Measurements from ENCODE around the gene ABI3BP.
"Not testable (repeated sequence)": the region's sequence is repeated elsewhere in the genome, so short reads cannot be mapped to it uniquely, and the experiment has no call there.

Gene ABI3BP

DNA sequence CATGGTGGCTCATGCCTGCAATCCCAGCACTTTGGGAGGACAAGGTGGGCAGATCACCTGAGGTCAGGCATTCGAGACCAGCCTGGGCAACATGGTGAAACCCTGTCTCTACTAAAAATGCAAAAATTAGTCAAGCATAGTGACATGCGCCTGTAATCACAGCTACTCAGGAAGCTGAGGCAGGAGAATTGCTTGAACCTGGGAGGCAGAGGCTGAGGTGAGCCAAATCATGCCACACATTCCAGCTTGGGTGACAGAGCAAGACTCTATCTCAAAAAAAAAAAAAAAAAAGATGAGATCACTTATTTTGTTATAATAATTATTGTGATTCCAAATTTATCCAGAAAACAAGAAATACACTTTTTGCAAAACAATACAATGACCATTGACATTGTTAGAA lies 47.1 kb downstream of the ABI3BP start:
- not testable (repeated sequence) for DNase-seq (ENCODE audit: low read depth)

DNA sequence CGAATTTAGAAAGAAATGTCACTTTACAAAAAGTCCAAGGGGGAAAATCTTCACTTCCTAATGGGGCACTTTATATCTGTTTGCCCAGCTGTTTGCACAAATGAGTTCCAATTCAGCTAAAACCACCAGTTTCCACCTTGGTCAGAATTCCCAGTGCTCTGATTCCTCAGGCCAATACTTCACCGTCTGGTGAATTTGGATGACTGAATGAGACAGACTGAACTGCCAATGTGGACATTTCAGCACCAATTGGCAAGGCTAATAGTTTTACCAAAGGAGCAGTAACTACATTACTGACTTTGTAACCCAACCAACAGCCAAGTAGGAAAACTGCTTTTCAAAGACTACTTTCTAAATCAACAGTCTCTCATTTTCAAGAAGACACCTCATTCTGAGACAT lies 51.8 kb downstream of the ABI3BP start:
- DNase-seq (ENCODE audit: low read depth), result no peak

DNA sequence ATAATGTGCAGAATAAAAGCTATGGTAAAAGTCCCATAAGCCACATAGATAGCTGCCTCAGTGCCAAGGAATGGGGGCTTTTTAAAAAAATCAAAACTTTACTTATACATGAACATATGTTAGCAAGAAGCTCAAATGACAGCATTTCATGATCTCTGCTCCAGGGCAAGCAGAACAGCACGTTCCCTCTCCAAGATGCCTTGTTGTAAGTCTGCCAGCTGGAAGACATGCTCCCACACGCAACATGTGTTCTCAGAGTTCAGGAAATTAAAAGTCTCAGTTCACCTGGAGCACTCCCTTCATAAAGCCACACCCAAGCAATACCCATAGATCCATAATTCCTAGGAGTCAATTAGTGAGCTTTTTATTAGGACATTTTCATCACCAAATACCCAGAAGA lies 52.2 kb downstream of the ABI3BP start:
- no peak for DNase-seq (ENCODE audit: low read depth)

DNA sequence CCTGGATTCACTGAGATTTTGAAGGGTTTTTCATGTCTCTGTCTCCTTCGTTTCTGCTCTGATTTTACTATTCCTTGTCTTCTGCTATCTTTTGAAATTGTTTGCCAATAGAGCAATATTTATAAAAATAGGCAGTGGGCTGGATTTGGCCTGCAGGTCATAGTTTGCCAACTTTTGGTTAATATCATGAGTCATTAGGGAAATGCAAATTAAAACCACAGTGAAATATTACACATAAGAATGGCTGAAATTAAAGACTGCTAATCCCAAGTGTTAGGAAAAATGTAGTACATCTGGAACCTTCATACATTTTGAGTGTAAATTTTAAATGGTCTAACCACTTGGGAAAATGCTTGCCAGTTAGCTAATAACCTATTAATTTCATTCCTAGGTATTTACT lies 56.3 kb downstream of the ABI3BP start:
- DNase-seq (ENCODE audit: low read depth), result no peak

DNA sequence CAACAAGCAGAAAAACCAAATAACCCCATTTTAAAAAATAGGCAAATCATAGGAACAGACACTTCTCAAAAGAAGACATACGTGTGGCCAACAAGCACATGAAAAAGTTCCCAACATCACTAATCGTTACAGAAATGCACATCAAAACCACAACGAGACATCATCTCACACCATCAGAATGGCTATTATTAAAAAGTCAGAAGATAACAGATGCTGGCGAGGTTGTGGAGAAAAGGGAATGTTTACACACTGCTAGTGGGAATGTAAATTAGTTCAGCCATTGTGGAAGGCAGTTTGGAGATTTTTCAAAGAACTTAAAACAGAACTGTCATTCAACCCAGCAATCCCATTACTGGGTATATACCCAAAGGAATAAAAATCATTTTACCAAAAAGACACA lies 60.7 kb downstream of the ABI3BP start:
- DNase-seq (ENCODE audit: low read depth), result no peak

DNA sequence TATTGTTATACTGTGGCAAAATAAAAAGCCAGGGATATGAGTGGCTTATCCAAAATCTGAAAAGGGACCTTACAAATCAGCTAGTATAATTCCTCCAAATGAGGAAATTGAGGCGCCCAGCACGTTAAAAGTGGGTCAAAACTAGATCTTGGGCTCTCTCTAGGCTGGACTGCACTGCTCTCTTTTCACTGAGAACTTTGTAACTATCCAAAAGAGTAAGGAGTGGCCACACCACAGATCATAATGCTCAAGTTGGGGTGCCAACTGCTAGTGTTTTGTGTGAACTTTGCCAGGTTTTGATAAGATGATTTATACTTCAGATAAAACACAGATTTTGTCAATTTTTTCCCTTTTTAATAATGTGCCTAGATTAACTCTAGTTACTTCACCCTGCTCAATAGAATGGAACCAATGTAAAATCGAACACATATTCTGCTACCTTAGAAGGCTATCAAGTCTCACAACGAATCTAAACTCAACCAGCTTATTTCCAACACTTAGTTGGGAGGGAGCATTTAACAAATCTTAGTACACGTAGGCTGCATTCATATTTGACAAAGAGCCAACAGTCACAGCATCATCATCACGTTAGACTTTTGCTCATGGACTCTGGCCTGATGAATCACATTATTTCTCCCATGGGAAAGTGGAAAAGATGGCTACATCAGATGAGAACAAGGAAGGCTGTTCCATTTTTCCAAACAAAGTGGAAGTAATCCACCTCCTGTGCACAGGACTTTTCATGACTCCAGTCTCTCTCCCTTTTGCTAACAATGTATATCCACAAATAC lies 64.4 kb downstream of the ABI3BP start:
- DNase-seq (ENCODE audit: low read depth), result no peak

DNA sequence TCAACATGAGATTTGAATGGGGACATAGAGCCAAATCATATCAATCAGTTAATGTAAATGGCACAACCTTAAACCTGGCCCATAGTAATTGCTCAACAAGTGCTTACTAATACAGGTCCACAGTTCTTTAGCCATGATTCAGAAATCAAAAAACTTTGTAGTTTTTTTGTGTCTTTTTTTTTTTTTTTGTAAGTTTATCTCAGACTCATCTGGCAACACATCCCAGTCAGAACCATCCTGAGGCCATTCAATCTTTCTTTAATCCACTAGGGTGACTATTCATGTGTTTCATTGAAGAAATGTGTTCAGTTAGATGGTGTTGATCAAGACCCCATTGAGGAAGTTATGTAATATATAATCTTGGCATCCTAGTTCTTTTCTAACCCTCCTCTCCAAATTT lies 65.4 kb downstream of the ABI3BP start:
- DNase-seq (ENCODE audit: low read depth), result no peak

DNA sequence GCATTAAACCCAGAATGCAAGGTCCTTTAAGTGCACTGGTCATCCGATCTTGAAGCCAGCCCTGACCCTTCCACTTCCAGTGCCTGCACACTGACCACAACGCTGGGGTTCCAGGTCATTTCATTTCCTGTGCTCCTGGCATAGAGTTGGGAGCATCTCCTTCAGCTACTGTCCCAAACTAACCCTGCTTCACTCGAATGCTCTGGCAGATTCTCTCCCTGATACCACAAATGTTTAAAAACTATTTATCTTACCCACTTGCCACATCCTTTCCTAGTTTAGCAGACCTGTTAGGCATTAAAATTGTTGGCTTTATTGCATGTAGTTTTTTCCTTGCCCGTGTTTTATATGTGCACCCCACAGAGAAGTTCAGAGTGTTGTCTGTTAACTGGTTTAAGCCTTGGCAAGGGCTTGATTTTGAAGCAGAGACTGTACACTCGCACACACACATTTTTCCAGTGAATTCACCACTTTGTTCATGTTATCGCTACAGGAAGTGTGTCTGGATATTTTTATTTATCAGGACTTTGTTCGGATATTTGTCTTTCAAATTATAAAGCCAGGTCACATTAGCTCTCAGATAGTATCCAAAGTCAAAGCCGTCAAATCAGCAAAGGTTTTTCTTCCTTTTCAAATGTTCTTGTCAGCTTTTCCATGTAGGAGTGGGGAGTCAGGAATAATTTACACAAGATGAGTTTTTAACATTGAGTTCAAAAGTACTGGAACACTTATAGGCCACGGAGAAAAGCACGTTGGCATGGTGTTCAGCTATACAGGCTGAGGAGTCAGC lies 77.3 kb downstream of the ABI3BP start:
- DNase-seq (ENCODE audit: low read depth), result no peak

DNA sequence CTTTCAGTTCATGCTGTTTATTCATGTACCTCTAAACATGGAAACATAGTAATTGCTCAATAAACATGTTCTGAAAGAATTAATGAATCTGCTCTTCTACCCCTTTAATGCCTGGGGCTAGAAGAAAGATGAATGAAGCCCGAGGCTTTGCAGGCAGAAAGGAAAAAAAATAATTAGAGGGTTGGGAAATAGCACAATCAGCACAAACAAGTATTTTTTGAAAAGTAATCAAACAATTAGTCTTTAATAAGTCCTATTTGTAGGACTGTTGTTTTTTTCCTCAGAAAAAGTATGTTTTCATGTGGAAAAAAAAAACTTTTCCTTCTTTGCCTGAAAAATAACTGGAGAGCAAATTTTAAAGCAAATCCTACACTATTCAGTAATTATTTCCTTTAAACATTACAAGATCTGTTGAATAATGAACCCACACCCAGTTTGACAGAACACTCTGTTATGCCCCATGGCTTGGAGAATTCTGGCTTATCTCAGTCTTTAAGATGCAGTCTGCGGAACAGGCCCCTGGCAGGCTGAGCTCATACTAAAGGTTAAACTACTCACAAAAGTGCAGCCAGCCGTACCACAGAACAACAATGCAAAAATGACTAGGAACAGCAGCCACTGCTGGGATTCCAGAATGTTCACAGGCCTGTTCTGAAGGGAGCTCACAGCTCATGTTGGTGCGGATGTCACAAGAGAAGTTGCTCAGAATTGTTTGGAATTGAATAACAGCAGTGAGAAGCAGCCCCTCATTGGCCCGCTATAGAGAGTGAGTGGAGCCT lies 79.2 kb downstream of the ABI3BP start:
- no peak for DNase-seq (ENCODE audit: low read depth)

DNA sequence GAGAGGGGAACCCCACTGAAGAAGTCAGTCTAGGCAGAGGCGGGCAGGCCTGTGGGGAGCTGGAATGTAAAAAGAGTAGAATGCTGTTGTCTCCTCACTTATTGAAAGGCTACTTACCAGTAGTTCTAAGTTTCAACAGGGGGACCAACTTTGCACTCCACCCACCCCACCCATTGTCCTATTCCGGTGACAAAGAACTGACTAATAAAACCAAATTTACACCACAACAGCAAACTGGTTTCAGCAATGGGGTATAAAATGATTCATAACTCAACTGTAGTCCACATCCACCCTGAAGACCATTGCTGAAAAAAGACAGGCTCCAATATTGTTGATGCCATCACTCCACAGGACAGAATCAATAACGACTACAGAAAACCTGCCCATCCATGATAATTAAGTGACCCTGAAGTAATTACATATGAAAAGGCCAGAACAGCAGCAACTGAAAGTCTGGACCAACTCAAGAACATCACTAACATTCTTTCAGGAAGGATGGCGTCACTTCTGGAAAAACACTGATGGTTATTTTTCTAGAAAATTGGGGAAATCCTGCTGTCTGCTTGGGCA lies 80.2 kb downstream of the ABI3BP start:
- DNase-seq (ENCODE audit: low read depth), result no peak

DNA sequence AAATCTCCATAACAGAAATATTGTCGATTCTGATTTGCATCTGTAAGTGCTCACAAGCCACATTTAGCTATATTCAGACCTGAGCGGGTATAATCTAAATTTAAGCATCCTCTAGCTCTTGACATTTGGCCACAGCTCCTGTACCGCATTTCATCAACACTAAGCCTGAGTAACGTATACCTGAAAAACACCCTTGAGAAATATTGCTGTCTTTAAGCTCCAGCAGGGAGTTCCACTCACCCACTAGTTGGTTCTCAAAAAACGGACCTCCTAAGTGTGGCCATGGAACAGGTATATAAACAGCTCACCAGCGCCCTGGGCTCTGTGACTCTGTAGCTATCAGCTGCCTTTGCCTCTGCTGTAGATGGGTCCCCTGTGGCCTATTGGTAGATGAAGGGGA lies 80.7 kb downstream of the ABI3BP start:
- DNase-seq (ENCODE audit: low read depth), result no peak

DNA sequence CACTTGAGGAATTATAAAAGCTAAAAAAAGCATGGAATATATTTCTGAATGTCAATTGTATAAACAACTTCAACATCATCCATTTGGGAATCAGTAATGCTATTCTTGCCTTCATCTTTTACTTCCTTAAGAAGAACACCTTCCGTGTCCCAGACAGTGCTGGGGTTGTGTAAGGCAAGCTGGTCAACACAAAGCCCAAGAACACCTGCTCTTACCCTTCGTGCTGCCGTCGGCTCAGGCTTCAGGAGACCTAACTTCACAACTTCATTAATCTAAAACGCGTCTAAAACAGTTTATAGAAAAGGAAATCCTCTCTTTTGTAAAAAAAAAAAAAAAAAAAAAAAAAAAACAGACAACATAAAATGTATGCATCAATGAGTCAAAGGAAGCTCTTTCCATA lies 81.3 kb downstream of the ABI3BP start:
- DNase-seq (ENCODE audit: low read depth), result no peak

DNA sequence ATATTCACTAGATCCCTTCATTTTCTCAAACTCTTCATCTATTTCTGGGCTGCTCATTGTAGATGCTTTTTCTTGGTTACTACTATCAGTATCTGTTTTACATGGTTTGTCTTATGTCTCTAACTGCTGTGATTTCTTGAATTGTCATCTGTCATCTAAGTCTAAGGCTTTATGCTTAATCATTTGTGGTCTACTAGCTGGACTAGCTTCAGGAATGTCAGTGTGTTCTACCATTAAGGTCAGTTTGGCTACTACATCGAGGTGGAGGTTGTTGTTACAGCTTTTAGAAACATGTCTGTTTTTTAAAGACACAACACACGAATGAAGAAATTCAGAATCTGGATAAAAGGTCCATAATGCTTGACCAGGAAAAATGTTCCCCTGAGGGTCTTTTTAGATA lies 82.2 kb downstream of the ABI3BP start:
- no peak for DNase-seq (ENCODE audit: low read depth)

DNA sequence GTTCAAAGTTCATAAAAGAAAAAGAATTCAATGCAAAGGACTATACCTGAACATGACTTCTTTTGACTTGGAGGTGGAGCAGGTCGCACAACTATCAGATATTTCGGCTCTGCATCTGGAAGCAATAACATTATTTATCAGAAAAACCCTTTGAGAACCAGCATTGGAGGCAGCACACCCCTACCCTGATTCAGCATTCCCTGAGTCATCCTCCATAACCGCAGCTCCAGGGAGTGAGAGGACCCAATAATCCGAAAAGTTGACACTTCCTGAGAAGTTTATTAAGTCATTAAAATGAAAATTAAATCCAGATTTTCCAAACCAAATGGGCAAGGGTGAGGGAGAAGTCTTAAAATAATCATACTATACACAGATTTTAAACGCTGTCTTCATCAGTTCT lies 90.6 kb downstream of the ABI3BP start:
- no peak for DNase-seq (ENCODE audit: low read depth)

DNA sequence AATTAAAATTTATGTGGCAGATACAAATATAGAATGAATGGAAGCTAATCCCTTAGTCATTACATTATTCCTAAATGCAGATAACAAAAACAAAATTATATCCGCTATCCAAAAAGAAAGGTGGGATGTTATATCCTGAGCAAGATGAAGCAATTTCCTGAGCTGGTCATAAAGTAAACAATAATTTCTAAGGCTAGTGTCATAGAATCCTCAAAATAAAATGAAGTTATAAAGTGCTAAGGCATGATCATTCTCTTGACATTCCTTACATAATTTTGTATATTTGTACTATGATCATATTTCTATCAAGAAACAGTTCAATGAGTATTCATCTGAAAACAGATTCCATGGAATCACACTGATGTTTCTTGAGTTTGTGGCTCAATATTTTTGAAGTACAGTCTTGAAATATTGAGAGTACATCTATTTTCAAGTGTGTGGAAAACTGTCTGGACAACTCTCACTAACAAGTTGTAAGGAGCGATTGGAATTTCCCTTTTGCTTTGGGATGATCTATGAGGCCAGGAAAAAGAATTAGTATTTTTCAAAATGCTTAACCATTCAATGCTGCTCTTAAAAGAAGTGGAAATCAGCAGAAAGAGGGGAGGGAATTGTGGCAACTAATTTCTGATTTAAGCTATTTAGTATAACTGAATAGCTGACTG lies 92.4 kb downstream of the ABI3BP start:
- DNase-seq (ENCODE audit: low read depth), result no peak

DNA sequence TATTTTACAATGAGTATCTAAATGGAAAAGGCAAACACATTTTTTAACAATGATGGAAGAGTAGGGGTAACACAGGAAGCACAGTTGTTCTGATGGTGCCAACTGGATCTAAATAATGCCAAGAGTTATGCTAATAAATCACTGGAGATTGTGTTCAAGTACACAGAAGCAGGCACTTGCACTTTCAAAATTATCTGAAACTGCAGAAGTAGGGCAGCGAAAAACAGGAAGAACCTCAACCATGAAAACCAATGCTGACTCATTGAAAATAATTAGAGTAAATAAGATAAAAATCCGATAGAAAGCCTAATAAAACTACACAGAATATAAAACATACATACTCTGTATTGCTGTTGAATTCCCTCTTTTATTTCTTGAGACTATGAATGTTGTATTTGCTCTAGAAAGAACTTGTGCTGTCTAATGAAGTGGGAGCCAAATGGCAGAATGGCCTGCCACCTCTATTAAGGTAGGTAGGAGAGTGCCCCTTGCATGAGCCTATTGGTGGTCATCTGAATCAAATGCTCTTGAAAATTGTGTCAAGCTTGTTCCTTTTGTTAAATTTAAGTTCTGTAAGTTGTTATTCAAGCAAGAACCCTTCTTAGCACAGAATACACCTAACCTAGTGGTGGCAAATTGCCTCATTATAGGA lies 93.7 kb downstream of the ABI3BP start:
- DNase-seq (ENCODE audit: low read depth), result no peak

DNA sequence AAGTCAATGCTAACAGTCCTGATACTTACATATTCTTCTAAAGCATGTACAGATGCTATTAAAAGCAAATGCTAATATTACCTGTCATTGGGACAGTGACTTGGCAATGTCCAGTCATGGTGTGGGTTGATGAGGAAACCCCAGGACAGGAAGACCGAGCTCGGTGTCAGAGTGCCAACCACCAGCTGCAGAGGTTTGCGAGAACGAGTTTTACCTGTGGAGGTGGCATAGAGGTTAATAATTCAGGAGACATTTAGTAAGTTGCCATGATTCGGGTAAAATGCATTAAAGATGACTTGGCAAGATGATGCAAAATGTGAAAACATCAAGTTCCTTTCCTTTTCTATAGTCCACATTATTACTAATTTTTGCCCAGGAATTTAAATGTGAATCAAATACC lies 94.5 kb downstream of the ABI3BP start:
- DNase-seq (ENCODE audit: low read depth), result no peak

DNA sequence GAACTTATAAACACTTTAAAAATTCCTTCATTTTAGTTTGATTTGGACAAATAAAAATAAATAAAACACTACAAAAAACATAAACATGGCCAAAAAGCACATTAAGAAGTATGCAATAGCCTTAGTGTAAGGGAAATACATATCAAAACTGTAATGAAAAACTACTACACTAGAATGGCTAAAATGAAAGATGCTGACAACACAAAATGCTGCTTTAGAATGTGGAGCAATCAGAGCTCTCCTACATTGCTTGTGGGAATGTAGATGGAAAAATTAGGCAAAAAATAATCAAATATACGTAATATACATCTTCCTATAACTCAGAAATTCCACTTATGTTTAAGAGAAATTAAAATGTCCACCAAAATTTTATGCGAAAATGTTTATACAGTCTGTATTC lies 96.2 kb downstream of the ABI3BP start:
- no peak for DNase-seq (ENCODE audit: low read depth)

DNA sequence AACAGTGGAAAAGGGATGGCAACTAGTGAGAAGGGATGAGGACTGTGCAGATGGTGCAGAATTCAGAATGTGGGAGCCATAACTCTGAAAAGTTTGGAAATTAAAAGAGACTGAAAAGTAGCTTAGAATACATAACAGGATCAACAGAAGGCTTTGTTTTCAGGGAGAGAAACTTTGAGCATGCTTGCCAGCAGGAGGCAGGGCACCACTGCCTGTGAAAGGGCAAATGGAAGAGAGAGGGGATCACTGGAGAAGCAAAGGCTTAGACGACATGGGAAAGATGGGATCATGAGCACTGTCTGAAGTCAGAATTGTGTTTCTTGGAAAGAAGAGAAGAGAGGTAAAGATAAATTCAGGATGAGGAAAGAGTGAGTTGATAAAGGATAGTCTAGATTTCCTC lies 99.6 kb downstream of the ABI3BP start:
- DNase-seq (ENCODE audit: low read depth), result no peak

DNA sequence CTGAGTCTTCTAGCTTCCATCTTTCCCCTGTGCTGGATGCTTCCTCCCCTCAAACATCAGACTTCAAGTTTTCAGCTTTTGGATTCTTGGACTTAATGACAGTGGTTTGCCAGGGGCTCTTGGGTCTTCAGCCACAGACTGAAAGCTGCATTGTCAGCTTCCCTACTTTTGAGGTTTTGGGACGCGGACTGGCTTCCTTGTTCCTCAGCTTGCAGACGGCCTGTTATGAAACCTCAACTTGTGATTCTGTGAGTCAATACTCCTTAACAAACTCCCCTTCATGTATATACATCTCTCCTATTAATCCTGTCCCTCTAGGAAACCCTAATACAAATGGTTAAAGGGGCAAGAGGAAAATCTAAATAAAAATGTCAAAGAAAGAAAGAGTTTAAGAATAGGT lies 100.1 kb downstream of the ABI3BP start:
- DNase-seq (ENCODE audit: low read depth), result no peak

DNA sequence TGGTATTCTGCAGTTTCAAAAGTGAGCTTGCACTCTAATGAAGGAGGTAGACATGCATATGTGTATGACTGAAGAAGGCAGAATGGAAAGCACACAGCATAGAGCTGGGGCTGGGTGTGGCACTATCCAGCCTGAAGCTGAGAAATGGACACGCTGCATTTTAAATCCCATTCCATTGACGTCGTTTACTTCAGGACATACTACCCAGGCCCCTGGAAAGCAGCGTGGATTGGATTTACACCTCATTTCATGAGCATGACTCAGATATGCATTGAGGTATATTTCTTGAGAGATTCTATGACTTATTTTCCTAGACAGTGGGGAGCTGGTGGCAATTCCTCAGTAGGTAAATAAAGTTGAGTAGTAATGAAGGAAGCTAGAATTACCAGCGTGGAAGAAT lies 101.4 kb downstream of the ABI3BP start:
- no peak for DNase-seq (ENCODE audit: low read depth)

DNA sequence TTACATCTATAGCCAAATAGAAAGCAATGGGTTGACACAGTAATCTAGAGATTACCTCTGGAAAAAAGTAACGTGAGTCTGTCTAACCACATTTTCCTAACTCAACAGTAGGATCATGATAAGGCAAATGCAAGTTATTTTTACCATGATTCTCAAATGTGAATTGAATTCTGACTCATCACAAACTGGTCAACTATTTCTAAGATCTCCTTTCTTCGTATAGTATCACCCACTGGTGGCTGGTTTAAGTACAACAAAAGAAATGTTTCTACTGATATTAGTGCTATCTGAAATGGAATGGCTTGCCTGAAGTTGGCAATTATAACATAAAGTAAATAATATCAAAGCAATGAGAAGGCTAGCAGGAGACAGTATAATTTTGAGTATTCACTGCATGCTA lies 102.2 kb downstream of the ABI3BP start:
- DNase-seq (ENCODE audit: low read depth), result no peak
